GM23338 (cell line): Measurements from ENCODE around the gene LPP.

Experiments used
- CREB1 ChIP-seq: fragments of 250-450 bp; sonication (Bioruptor Pico); IDR thresholded peaks from 2 replicates; pipeline ENCODE4 v1.5.0; 2020; ENCODE audit warnings: low read depth, mild to moderate bottlenecking, moderate library complexity
- CTCF ChIP-seq, 2 experiments: fragments of 200-600 bp in 1 of 2; sonication (generic) in 1 of 2; conservative IDR thresholded peaks; 2 replicates each; pipeline versions ENCODE4 v1.5.1 to v1.6.1; 2016 to 2017; ENCODE audit warnings: antibody characterized with exemption in 2 of 2, low read depth in 2 of 2, mild to moderate bottlenecking in 2 of 2, moderate library complexity in 1 of 2
- EZH2 ChIP-seq: fragments of 200-600 bp; sonication (generic); IDR thresholded peaks from one replicate; pipeline ENCODE4 v1.8.0; 2017; ENCODE audit warnings: antibody characterized with exemption, mild to moderate bottlenecking, low read depth; ENCODE audit not compliant: unreplicated experiment
- EZH2phosphoT487 ChIP-seq: fragments of 200-600 bp; sonication (generic); IDR thresholded peaks from one replicate; pipeline ENCODE4 v1.8.1; 2018; ENCODE audit warnings: antibody characterized with exemption; ENCODE audit not compliant: unreplicated experiment
- JUNB ChIP-seq: IDR thresholded peaks from one replicate; pipeline ENCODE4 v1.6.1; 2016; ENCODE audit warnings: antibody characterized with exemption; ENCODE audit not compliant: unreplicated experiment
- NANOG ChIP-seq: IDR thresholded peaks from 2 replicates; pipeline ENCODE4 v1.6.1; 2016; ENCODE audit warnings: antibody characterized with exemption, borderline replicate concordance
- POLR2AphosphoS5 ChIP-seq: IDR thresholded peaks from 2 replicates; pipeline ENCODE4 v1.6.1; 2016; ENCODE audit warnings: antibody characterized with exemption, low read depth
- TF ChIP-seq, protein P1 (sequence below): IDR thresholded peaks from one replicate; pipeline ENCODE4 v1.6.1; 2018; ENCODE audit warnings: antibody characterized with exemption; ENCODE audit not compliant: unreplicated experiment
- TF ChIP-seq, protein P2 (sequence below): fragments of 250-450 bp; sonication (Bioruptor Pico); IDR thresholded peaks from 2 replicates; pipeline ENCODE4 v1.5.0; 2020; ENCODE audit warnings: mild to moderate bottlenecking, moderate library complexity

- TF ChIP-seq POLR2AphosphoS5 (no peak), CTCF (conservative IDR thresholded peaks at IDR 0.05; ENCODE audit: low read depth in 2 of 2) (no peak), EZH2 (no peak), EZH2phosphoT487 (no peak), JUNB (no peak), NANOG (no peak), CREB1 (CRISPR knock-in tag) (no peak)
- TF ChIP-seq, protein P1, sequence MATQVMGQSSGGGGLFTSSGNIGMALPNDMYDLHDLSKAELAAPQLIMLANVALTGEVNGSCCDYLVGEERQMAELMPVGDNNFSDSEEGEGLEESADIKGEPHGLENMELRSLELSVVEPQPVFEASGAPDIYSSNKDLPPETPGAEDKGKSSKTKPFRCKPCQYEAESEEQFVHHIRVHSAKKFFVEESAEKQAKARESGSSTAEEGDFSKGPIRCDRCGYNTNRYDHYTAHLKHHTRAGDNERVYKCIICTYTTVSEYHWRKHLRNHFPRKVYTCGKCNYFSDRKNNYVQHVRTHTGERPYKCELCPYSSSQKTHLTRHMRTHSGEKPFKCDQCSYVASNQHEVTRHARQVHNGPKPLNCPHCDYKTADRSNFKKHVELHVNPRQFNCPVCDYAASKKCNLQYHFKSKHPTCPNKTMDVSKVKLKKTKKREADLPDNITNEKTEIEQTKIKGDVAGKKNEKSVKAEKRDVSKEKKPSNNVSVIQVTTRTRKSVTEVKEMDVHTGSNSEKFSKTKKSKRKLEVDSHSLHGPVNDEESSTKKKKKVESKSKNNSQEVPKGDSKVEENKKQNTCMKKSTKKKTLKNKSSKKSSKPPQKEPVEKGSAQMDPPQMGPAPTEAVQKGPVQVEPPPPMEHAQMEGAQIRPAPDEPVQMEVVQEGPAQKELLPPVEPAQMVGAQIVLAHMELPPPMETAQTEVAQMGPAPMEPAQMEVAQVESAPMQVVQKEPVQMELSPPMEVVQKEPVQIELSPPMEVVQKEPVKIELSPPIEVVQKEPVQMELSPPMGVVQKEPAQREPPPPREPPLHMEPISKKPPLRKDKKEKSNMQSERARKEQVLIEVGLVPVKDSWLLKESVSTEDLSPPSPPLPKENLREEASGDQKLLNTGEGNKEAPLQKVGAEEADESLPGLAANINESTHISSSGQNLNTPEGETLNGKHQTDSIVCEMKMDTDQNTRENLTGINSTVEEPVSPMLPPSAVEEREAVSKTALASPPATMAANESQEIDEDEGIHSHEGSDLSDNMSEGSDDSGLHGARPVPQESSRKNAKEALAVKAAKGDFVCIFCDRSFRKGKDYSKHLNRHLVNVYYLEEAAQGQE: no peak
- TF ChIP-seq, protein P2, sequence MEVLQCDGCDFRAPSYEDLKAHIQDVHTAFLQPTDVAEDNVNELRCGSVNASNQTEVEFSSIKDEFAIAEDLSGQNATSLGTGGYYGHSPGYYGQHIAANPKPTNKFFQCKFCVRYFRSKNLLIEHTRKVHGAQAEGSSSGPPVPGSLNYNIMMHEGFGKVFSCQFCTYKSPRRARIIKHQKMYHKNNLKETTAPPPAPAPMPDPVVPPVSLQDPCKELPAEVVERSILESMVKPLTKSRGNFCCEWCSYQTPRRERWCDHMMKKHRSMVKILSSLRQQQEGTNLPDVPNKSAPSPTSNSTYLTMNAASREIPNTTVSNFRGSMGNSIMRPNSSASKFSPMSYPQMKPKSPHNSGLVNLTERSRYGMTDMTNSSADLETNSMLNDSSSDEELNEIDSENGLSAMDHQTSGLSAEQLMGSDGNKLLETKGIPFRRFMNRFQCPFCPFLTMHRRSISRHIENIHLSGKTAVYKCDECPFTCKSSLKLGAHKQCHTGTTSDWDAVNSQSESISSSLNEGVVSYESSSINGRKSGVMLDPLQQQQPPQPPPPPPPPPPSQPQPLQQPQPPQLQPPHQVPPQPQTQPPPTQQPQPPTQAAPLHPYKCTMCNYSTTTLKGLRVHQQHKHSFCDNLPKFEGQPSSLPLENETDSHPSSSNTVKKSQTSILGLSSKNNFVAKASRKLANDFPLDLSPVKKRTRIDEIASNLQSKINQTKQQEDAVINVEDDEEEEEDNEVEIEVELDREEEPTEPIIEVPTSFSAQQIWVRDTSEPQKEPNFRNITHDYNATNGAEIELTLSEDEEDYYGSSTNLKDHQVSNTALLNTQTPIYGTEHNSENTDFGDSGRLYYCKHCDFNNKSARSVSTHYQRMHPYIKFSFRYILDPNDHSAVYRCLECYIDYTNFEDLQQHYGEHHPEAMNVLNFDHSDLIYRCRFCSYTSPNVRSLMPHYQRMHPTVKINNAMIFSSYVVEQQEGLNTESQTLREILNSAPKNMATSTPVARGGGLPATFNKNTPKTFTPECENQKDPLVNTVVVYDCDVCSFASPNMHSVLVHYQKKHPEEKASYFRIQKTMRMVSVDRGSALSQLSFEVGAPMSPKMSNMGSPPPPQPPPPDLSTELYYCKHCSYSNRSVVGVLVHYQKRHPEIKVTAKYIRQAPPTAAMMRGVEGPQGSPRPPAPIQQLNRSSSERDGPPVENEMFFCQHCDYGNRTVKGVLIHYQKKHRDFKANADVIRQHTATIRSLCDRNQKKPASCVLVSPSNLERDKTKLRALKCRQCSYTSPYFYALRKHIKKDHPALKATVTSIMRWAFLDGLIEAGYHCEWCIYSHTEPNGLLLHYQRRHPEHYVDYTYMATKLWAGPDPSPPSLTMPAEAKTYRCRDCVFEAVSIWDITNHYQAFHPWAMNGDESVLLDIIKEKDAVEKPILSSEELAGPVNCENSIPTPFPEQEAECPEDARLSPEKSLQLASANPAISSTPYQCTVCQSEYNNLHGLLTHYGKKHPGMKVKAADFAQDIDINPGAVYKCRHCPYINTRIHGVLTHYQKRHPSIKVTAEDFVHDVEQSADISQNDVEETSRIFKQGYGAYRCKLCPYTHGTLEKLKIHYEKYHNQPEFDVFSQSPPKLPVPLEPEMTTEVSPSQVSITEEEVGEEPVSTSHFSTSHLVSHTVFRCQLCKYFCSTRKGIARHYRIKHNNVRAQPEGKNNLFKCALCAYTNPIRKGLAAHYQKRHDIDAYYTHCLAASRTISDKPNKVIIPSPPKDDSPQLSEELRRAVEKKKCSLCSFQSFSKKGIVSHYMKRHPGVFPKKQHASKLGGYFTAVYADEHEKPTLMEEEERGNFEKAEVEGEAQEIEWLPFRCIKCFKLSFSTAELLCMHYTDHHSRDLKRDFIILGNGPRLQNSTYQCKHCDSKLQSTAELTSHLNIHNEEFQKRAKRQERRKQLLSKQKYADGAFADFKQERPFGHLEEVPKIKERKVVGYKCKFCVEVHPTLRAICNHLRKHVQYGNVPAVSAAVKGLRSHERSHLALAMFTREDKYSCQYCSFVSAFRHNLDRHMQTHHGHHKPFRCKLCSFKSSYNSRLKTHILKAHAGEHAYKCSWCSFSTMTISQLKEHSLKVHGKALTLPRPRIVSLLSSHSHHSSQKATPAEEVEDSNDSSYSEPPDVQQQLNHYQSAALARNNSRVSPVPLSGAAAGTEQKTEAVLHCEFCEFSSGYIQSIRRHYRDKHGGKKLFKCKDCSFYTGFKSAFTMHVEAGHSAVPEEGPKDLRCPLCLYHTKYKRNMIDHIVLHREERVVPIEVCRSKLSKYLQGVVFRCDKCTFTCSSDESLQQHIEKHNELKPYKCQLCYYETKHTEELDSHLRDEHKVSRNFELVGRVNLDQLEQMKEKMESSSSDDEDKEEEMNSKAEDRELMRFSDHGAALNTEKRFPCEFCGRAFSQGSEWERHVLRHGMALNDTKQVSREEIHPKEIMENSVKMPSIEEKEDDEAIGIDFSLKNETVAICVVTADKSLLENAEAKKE: no peak
Observed at GRCh38 chr3:188528396-188528795, 374.4 kb downstream of the LPP start.
